HEK293 (cell line): ENCODE measurements around the gene KCNMA1.
A peak's percentile ranks its signal among the peaks of the same experiment; 100 is the strongest.

Source experiments
- CTCF ChIA-PET: fragments of 350-600 bp; formaldehyde crosslinking; extraction: SDS; loops from one replicate; lab custom pipeline; 2021; ENCODE audit warnings: antibody characterized with exemption; lab: Yijun Ruan, JAX
- POLR2A ChIA-PET: fragments of 300-600 bp; formaldehyde crosslinking; extraction: SDS; loops from one replicate; lab custom pipeline; 2020; ENCODE audit warnings: antibody characterized with exemption, inconsistent platforms; lab: Yijun Ruan, JAX
- H3K27ac ChIP-seq: fragments of 200-500 bp; sonication (Bioruptor generic); 2 replicates; pipeline ENCODE4 v1.5.1; 2014; ENCODE audit warnings: low read depth, low read length, control low read depth, inconsistent platforms; ENCODE audit errors: extremely low read depth
- H3K36me3 ChIP-seq, 2 experiments: fragments of 200-500 bp in 1 of 2; sonication (Bioruptor generic) in 1 of 2; 1 replicate in 1 of 2; 2 replicates in 1 of 2; pipeline ENCODE4 v1.5.1; 2014 to 2017; ENCODE audit warnings: inconsistent platforms in 2 of 2, low read length in 2 of 2; ENCODE audit not compliant: control insufficient read depth in 2 of 2, insufficient read depth in 1 of 2
- H3K4me1 ChIP-seq: fragments of 200-500 bp; sonication (Bioruptor generic); 2 replicates; pipeline ENCODE4 v1.5.1; 2014; ENCODE audit warnings: mild to moderate bottlenecking, low read length, inconsistent platforms; ENCODE audit not compliant: control insufficient read depth, insufficient read depth
- H3K4me3 ChIP-seq: 2 replicates; pipeline ENCODE4 v1.5.1; 2011; ENCODE audit warnings: low read depth, mild to moderate bottlenecking, control low read depth, low read length, moderate library complexity
- H3K9me3 ChIP-seq: fragments of 200-500 bp; sonication (Bioruptor generic); 2 replicates; pipeline ENCODE4 v1.5.1; 2014; ENCODE audit warnings: low read depth, low read length, inconsistent platforms; ENCODE audit not compliant: control insufficient read depth, insufficient read depth
- GLI4 ChIP-seq: fragments of 450-650 bp; formaldehyde crosslinking; IDR thresholded peaks from 2 replicates; pipeline ENCODE4 v1.5.1; 2016; ENCODE audit warnings: missing biosample characterization, missing genetic modification characterization
- GLIS1 ChIP-seq: fragments of 450-650 bp; formaldehyde crosslinking; IDR thresholded peaks from 2 replicates; pipeline ENCODE4 v1.5.1; 2016; ENCODE audit warnings: missing biosample characterization, missing genetic modification characterization
- KLF1 ChIP-seq: fragments of 450-650 bp; formaldehyde crosslinking; IDR thresholded peaks from 2 replicates; pipeline ENCODE4 v1.5.1; 2016; ENCODE audit warnings: missing biosample characterization, missing genetic modification characterization
- KLF16 ChIP-seq: fragments of 450-650 bp; formaldehyde crosslinking; IDR thresholded peaks from 2 replicates; pipeline ENCODE4 v1.5.1; 2017; ENCODE audit warnings: missing biosample characterization, missing genetic modification characterization
- KLF7 ChIP-seq: fragments of 450-650 bp; formaldehyde crosslinking; IDR thresholded peaks from 2 replicates; pipeline ENCODE4 v1.5.1; 2016; ENCODE audit warnings: missing biosample characterization, missing genetic modification characterization, borderline replicate concordance
- MZF1 ChIP-seq: fragments of 450-650 bp; formaldehyde crosslinking; IDR thresholded peaks from 2 replicates; pipeline ENCODE4 v1.5.1; 2017; ENCODE audit warnings: missing biosample characterization, missing genetic modification characterization, borderline replicate concordance
- SP2 ChIP-seq: fragments of 450-650 bp; formaldehyde crosslinking; IDR thresholded peaks from 2 replicates; pipeline ENCODE4 v1.5.1; 2016; ENCODE audit warnings: missing biosample characterization, missing genetic modification characterization
- ZBTB48 ChIP-seq: fragments of 450-650 bp; formaldehyde crosslinking; IDR thresholded peaks from 2 replicates; pipeline ENCODE4 v1.5.1; 2016; ENCODE audit warnings: missing biosample characterization, missing genetic modification characterization
- ZBTB8A ChIP-seq: fragments of 450-650 bp; formaldehyde crosslinking; IDR thresholded peaks from 2 replicates; pipeline ENCODE4 v1.5.1; 2016; ENCODE audit warnings: missing biosample characterization, missing genetic modification characterization
- ZEB2 ChIP-seq: fragments of 450-650 bp; formaldehyde crosslinking; IDR thresholded peaks from 2 replicates; pipeline ENCODE4 v1.5.1; 2016; ENCODE audit warnings: missing biosample characterization, missing genetic modification characterization
- ZFP3 ChIP-seq: fragments of 450-650 bp; formaldehyde crosslinking; IDR thresholded peaks from 2 replicates; pipeline ENCODE4 v1.5.1; 2016; ENCODE audit warnings: low read depth, missing biosample characterization, missing genetic modification characterization
- ZNF214 ChIP-seq: fragments of 450-650 bp; formaldehyde crosslinking; IDR thresholded peaks from 2 replicates; pipeline ENCODE4 v1.5.1; 2017; ENCODE audit warnings: missing biosample characterization, mild to moderate bottlenecking, missing genetic modification characterization, borderline replicate concordance
- ZNF335 ChIP-seq: fragments of 450-650 bp; formaldehyde crosslinking; conservative IDR thresholded peaks from 2 replicates; pipeline ENCODE4 v1.5.1; 2016; ENCODE audit warnings: missing biosample characterization, missing genetic modification characterization
- ZNF37A ChIP-seq: fragments of 450-650 bp; IDR thresholded peaks from 2 replicates; pipeline ENCODE4 v1.5.1; 2018; ENCODE audit warnings: missing biosample characterization, missing genetic modification characterization
- ZNF654 ChIP-seq: fragments of 450-650 bp; formaldehyde crosslinking; IDR thresholded peaks from 2 replicates; pipeline ENCODE4 v1.5.1; 2016; ENCODE audit warnings: low read depth, missing biosample characterization, missing genetic modification characterization
- ZNF670 ChIP-seq: fragments of 450-650 bp; formaldehyde crosslinking; IDR thresholded peaks from 2 replicates; pipeline ENCODE4 v1.5.1; 2016; ENCODE audit warnings: missing biosample characterization, missing genetic modification characterization, low read depth
- ZNF776 ChIP-seq: fragments of 450-650 bp; formaldehyde crosslinking; IDR thresholded peaks from 2 replicates; pipeline ENCODE4 v1.5.0; 2017; ENCODE audit warnings: missing biosample characterization, missing genetic modification characterization, borderline replicate concordance
- TF ChIP-seq, protein P1 (sequence below): fragments of 450-650 bp; formaldehyde crosslinking; IDR thresholded peaks from 2 replicates; pipeline ENCODE4 v1.5.0; 2017; ENCODE audit warnings: missing biosample characterization, missing genetic modification characterization, borderline replicate concordance
- TF ChIP-seq, protein P2 (sequence below): fragments of 450-650 bp; formaldehyde crosslinking; IDR thresholded peaks from 2 replicates; pipeline ENCODE4 v1.5.1; 2016; ENCODE audit warnings: missing biosample characterization, missing genetic modification characterization
- TF ChIP-seq, protein P3 (sequence below): fragments of 450-650 bp; formaldehyde crosslinking; IDR thresholded peaks from 2 replicates; pipeline ENCODE4 v1.5.1; 2016; ENCODE audit warnings: missing biosample characterization, missing genetic modification characterization
- TF ChIP-seq, protein P4 (sequence below): fragments of 450-650 bp; formaldehyde crosslinking; IDR thresholded peaks from 2 replicates; pipeline ENCODE4 v1.5.1; 2016; ENCODE audit warnings: missing biosample characterization, missing genetic modification characterization
- TF ChIP-seq, protein P5 (sequence below): fragments of 450-650 bp; IDR thresholded peaks from 2 replicates; pipeline ENCODE4 v1.5.1; 2018; ENCODE audit warnings: missing biosample characterization, mild to moderate bottlenecking, missing genetic modification characterization

The KCNMA1 gene

DNA sequence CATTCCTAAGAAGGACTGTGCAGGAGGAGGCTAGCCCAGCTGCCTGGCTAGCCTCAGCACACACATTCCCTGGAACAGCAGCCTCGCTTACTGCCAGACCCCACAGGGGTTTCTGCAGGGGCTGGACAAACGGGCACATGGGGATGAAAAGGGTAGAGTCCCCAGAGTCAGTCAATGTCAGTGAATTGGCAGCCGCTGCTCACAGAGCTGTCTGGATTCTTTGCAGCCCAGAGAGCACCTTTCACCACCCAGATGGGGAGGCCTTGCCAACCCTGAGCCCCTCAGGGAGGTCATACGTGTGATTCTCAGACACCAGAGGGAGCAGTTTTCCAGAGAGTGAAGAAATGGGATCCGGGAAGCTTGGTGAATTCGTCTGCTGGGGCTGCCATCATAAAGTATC lies 143.3 kb downstream of the KCNMA1 start:
- H3K9me3 ChIP-seq = no peaks in the 10 kb centered on the region
- ChIA-PET POLR2A (no interaction called here), CTCF (interaction anchor here (0.5 to 1.0 kb wide), 6 partner anchors 15 to 322 kb away, joined by 3 to 5 read pairs (median 3); no protein-coding TSS in a partner anchor)
- H3K36me3 ChIP-seq = no peaks in the 10 kb centered on the region
- H3K27ac ChIP-seq = no peak overlapping the region
- no peaks in the 10 kb centered on the region for H3K4me1 ChIP-seq
- no peak overlapping the region for H3K4me3 ChIP-seq
- TF ChIP-seq GLIS1 (peak; percentile 10; the same call in 1 of the 2 replicates), ZFP3 (tag by site-specific recombination) (no peak), ZNF654 (tag by site-specific recombination) (peak; percentile 25; the same call in 1 of the 2 replicates)

DNA sequence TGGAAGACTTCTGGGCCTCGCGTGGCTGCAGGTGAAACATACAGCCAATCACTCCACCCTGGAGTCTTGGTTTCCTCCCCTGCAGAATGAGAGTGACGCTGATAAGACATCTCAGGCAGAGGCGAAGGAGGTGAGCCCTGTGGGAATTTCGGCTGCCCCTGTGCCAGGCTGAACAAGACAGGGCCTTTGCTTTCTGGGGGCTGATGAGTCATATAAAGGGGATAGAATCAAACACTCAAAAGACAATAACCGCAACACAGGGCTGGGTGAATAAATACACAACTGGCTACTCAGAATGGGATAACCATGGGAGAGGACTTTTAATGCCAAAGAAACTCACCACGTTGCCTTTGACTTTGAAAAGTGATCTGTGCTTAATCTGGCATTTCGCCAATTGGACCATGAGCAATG lies 143.8 kb downstream of the KCNMA1 start:
- H3K27ac ChIP-seq = no peak overlapping the region
- ChIA-PET POLR2A (no interaction called here), CTCF (interaction anchor here (0.7 to 1.0 kb wide), 5 partner anchors 101 to 321 kb away, joined by 3 to 5 read pairs (median 3); no protein-coding TSS in a partner anchor)
- no peaks in the 10 kb centered on the region for H3K36me3 ChIP-seq
- no peaks in the 10 kb centered on the region for H3K4me1 ChIP-seq
- TF ChIP-seq GLI4 (tag by site-specific recombination) (no peak), MZF1 (tag by site-specific recombination) (no peak), KLF16 (tag by site-specific recombination) (no peak), ZBTB48 (no peak), SP2 (tag by site-specific recombination) (no peak), ZNF214 (tag by site-specific recombination) (no peak), ZNF776 (tag by site-specific recombination) (no peak), KLF7 (tag by site-specific recombination) (no peak)
- TF ChIP-seq, protein P1, sequence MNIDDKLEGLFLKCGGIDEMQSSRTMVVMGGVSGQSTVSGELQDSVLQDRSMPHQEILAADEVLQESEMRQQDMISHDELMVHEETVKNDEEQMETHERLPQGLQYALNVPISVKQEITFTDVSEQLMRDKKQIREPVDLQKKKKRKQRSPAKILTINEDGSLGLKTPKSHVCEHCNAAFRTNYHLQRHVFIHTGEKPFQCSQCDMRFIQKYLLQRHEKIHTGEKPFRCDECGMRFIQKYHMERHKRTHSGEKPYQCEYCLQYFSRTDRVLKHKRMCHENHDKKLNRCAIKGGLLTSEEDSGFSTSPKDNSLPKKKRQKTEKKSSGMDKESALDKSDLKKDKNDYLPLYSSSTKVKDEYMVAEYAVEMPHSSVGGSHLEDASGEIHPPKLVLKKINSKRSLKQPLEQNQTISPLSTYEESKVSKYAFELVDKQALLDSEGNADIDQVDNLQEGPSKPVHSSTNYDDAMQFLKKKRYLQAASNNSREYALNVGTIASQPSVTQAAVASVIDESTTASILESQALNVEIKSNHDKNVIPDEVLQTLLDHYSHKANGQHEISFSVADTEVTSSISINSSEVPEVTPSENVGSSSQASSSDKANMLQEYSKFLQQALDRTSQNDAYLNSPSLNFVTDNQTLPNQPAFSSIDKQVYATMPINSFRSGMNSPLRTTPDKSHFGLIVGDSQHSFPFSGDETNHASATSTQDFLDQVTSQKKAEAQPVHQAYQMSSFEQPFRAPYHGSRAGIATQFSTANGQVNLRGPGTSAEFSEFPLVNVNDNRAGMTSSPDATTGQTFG = no peak
- TF ChIP-seq, protein P2, sequence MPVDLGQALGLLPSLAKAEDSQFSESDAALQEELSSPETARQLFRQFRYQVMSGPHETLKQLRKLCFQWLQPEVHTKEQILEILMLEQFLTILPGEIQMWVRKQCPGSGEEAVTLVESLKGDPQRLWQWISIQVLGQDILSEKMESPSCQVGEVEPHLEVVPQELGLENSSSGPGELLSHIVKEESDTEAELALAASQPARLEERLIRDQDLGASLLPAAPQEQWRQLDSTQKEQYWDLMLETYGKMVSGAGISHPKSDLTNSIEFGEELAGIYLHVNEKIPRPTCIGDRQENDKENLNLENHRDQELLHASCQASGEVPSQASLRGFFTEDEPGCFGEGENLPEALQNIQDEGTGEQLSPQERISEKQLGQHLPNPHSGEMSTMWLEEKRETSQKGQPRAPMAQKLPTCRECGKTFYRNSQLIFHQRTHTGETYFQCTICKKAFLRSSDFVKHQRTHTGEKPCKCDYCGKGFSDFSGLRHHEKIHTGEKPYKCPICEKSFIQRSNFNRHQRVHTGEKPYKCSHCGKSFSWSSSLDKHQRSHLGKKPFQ (tag by site-specific recombination) = no peak
- TF ChIP-seq, protein P3, sequence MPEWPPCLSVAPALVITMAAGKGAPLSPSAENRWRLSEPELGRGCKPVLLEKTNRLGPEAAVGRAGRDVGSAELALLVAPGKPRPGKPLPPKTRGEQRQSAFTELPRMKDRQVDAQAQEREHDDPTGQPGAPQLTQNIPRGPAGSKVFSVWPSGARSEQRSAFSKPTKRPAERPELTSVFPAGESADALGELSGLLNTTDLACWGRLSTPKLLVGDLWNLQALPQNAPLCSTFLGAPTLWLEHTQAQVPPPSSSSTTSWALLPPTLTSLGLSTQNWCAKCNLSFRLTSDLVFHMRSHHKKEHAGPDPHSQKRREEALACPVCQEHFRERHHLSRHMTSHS (tag by site-specific recombination) = no peak
- TF ChIP-seq, protein P4, sequence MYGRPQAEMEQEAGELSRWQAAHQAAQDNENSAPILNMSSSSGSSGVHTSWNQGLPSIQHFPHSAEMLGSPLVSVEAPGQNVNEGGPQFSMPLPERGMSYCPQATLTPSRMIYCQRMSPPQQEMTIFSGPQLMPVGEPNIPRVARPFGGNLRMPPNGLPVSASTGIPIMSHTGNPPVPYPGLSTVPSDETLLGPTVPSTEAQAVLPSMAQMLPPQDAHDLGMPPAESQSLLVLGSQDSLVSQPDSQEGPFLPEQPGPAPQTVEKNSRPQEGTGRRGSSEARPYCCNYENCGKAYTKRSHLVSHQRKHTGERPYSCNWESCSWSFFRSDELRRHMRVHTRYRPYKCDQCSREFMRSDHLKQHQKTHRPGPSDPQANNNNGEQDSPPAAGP (tag by site-specific recombination) = no peak
- no peak overlapping the region for H3K4me3 ChIP-seq
- H3K9me3 ChIP-seq = no peaks in the 10 kb centered on the region

DNA sequence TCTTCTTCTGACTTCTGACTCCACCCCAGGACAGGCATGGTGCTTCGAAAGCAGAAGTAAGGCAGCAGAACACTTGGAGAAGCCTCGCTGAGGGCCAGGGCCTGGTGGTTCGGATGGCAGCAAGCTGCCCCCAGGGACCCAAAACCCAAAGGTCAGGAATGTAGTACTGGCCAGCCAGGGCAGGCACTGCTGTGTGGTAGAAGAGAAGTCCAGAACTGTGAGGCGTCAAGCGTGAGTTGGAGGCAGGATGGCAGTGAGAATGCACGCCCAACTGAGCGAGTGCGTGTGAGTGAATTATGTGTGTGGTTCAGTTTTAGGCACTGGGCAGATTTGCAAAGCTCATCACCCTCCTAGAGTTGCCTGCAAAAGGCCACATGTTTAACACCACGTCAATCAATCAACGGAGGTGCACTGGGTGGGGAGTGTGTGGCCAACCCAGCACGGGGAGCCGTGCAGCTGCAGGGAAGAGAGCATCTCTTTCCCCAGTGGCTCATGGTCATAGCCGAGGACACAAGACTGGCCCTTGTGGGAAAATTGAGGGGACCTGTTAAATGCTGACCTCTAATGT lies 144.3 kb downstream of the KCNMA1 start:
- Histone ChIP-seq H3K36me3 (no peaks in the 10 kb centered on the region), H3K9me3 (no peaks in the 10 kb centered on the region), H3K27ac (no peak overlapping the region), H3K4me1 (no peaks in the 10 kb centered on the region), H3K4me3 (no peak overlapping the region)
- ChIA-PET CTCF (interaction anchor here (0.9 kb wide), 1 partner anchor 24 kb away, joined by 4 read pairs; no protein-coding TSS in a partner anchor), POLR2A (no interaction called here)
- TF ChIP-seq ZNF37A (tag by site-specific recombination) = no peak
- no peak for TF ChIP-seq ZBTB8A
- no peak for TF ChIP-seq ZNF335 (tag by site-specific recombination)
- no peak for TF ChIP-seq KLF1 (tag by site-specific recombination)
- TF ChIP-seq ZEB2 (tag by site-specific recombination) = no peak
- no peak for TF ChIP-seq ZNF670 (tag by site-specific recombination)
- TF ChIP-seq, protein P5, sequence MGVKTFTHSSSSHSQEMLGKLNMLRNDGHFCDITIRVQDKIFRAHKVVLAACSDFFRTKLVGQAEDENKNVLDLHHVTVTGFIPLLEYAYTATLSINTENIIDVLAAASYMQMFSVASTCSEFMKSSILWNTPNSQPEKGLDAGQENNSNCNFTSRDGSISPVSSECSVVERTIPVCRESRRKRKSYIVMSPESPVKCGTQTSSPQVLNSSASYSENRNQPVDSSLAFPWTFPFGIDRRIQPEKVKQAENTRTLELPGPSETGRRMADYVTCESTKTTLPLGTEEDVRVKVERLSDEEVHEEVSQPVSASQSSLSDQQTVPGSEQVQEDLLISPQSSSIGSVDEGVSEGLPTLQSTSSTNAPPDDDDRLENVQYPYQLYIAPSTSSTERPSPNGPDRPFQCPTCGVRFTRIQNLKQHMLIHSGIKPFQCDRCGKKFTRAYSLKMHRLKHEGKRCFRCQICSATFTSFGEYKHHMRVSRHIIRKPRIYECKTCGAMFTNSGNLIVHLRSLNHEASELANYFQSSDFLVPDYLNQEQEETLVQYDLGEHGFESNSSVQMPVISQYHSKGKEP (tag by site-specific recombination) = no peak
